Activated CD4-positive, alpha-beta T cell treated with anti-CD3 and anti-CD28 coated beads for 48 hours (primary cell): Measurements from ENCODE around the gene FUOM.

ENCODE experiments used
- DNase-seq: peaks from one replicate; pipeline ENCODE4 v3.0.0-alpha.2; 2020

Gene FUOM

GRCh38 chr10:133357285-133358161, at the start of gene FUOM:
Gene FUOM (minus strand): TSS chr10:133358019. CDS start chr10:133358007, 12 bp downstream.
- peak; percentile 82 for DNase-seq

GRCh38 chr10:133405844-133406527, 48.2 kb upstream of the FUOM start:
- no peak for DNase-seq

GRCh38 chr10:133405272-133405671, 47.5 kb upstream of the FUOM start:
- DNase-seq = no peak

- DNase-seq = no peak
Observed at GRCh38 chr10:133403784-133404183, 46.0 kb upstream of the FUOM start.

GRCh38 chr10:133403359-133403758, 45.5 kb upstream of the FUOM start:
- no peak for DNase-seq

- DNase-seq = no peak
Observed at GRCh38 chr10:133401981-133402725, 44.3 kb upstream of the FUOM start.

- DNase-seq = no peak
Observed at GRCh38 chr10:133401500-133401899, 43.7 kb upstream of the FUOM start.

GRCh38 chr10:133400624-133401424, 43.0 kb upstream of the FUOM start:
- no peak for DNase-seq

- no peak for DNase-seq
Observed at GRCh38 chr10:133399123-133399601, 41.3 kb upstream of the FUOM start.

- no peak for DNase-seq
Observed at GRCh38 chr10:133397938-133398337, 40.1 kb upstream of the FUOM start.

- no peak for DNase-seq
Observed at GRCh38 chr10:133396035-133396624, 38.3 kb upstream of the FUOM start.

GRCh38 chr10:133394801-133395221, 37.0 kb upstream of the FUOM start:
- DNase-seq = no peak

- DNase-seq = peak; percentile 97
Observed at GRCh38 chr10:133394064-133394663, 36.3 kb upstream of the FUOM start, which contains the start of gene MTG1. Gene MTG1 (plus strand): TSS chr10:133394157. CDS start chr10:133394221, 64 bp downstream.

GRCh38 chr10:133393401-133394063, 35.7 kb upstream of the FUOM start:
- no peak for DNase-seq

- DNase-seq = peak; percentile 63
Observed at GRCh38 chr10:133391761-133392518, 34.1 kb upstream of the FUOM start.

GRCh38 chr10:133391249-133391635, 33.4 kb upstream of the FUOM start:
- no peak for DNase-seq

GRCh38 chr10:133390597-133391248, 32.9 kb upstream of the FUOM start:
- DNase-seq = no peak

- peak; percentile 62 for DNase-seq
Observed at GRCh38 chr10:133388973-133389818, 31.4 kb upstream of the FUOM start.
